Measurements from ENCODE around the gene EBI3. TPM values are rescaled to one million over a fixed set of nuclear protein-coding genes. Genes with fewer than 3 reads are reported as not detected.
A peak's percentile ranks its signal among the peaks of the same experiment; 100 is the strongest.

Gene EBI3
- total and polyA plus RNA-seq, 2 of the 13 experiments (the other 11 are each of a cell fraction or from before 2014, with no cell fraction given), result 3.4 TPM; not detected in 1

- TF ChIP-seq, protein P1, sequence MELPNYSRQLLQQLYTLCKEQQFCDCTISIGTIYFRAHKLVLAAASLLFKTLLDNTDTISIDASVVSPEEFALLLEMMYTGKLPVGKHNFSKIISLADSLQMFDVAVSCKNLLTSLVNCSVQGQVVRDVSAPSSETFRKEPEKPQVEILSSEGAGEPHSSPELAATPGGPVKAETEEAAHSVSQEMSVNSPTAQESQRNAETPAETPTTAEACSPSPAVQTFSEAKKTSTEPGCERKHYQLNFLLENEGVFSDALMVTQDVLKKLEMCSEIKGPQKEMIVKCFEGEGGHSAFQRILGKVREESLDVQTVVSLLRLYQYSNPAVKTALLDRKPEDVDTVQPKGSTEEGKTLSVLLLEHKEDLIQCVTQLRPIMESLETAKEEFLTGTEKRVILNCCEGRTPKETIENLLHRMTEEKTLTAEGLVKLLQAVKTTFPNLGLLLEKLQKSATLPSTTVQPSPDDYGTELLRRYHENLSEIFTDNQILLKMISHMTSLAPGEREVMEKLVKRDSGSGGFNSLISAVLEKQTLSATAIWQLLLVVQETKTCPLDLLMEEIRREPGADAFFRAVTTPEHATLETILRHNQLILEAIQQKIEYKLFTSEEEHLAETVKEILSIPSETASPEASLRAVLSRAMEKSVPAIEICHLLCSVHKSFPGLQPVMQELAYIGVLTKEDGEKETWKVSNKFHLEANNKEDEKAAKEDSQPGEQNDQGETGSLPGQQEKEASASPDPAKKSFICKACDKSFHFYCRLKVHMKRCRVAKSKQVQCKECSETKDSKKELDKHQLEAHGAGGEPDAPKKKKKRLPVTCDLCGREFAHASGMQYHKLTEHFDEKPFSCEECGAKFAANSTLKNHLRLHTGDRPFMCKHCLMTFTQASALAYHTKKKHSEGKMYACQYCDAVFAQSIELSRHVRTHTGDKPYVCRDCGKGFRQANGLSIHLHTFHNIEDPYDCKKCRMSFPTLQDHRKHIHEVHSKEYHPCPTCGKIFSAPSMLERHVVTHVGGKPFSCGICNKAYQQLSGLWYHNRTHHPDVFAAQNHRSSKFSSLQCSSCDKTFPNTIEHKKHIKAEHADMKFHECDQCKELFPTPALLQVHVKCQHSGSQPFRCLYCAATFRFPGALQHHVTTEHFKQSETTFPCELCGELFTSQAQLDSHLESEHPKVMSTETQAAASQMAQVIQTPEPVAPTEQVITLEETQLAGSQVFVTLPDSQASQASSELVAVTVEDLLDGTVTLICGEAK (IDR thresholded peaks at IDR 0.05), result peak; percentile 100
- TF ChIP-seq, protein P1 (CRISPR knock-in tag; IDR thresholded peaks at IDR 0.05), result peak; percentile 100
- TF ChIP-seq ZNF343 (CRISPR knock-in tag; IDR thresholded peaks at IDR 0.05) (no peak), YEATS2 (CRISPR knock-in tag; IDR thresholded peaks at IDR 0.05; ENCODE audit: borderline replicate concordance) (peak; percentile 100), ZNF274 (CRISPR knock-in tag; IDR thresholded peaks at IDR 0.05) (peak; percentile 87), PHB2 (IDR thresholded peaks at IDR 0.05; ENCODE audit: partially characterized antibody) (no peak), ZNF331 (CRISPR knock-in tag; IDR thresholded peaks at IDR 0.05) (peak; percentile 86)
These were observed 47.1 kb upstream of the EBI3 start, which contains the start of the genes ANKRD24 and SIRT6 (continued) for GRCh38 chr19:4182084-4182810.
